Liver (tissue), 3 donors: Measurements from ENCODE around the gene EZH1.

Experiments
- CTCF ChIP-seq: fragments of 150-350 bp; IDR thresholded peaks from 2 replicates; pipeline ENCODE4 v1.5.1; 2017; ENCODE audit warnings: improper control_type of control experiment, low read depth, low read length; ENCODE audit not compliant: missing input control
- EGR1 ChIP-seq, 2 donors: IDR thresholded peaks; 2 replicates each; pipeline ENCODE4 v1.6.1; 2016 to 2018; ENCODE audit warnings: antibody characterized with exemption in 2 of 2, low read depth in 2 of 2
- FOXA1 ChIP-seq: IDR thresholded peaks from 2 replicates; pipeline ENCODE4 v1.6.1; 2016; ENCODE audit warnings: antibody characterized with exemption
- GABPA ChIP-seq, 2 donors: IDR thresholded peaks in 1 of 2; conservative IDR thresholded peaks in 1 of 2; 2 replicates each; pipeline ENCODE4 v1.6.1; 2016; ENCODE audit warnings: antibody characterized with exemption in 2 of 2, mild to moderate bottlenecking in 1 of 2, moderate library complexity in 1 of 2
- JUND ChIP-seq, 2 donors: IDR thresholded peaks; 2 replicates each; pipeline ENCODE4 v1.6.1; 2016; ENCODE audit warnings: antibody characterized with exemption in 2 of 2
- RXRA ChIP-seq, 2 donors: IDR thresholded peaks; 2 replicates each; pipeline ENCODE4 v1.6.1; 2017 to 2018; ENCODE audit warnings: antibody characterized with exemption in 2 of 2, mild to moderate bottlenecking in 1 of 2
- TAF1 ChIP-seq: conservative IDR thresholded peaks from 2 replicates; pipeline ENCODE4 v1.6.1; 2016; ENCODE audit warnings: antibody characterized with exemption, mild to moderate bottlenecking
- YY1 ChIP-seq: IDR thresholded peaks from 2 replicates; pipeline ENCODE4 v1.6.1; 2016; ENCODE audit warnings: antibody characterized with exemption, mild to moderate bottlenecking
- TF ChIP-seq, protein P1 (sequence below): IDR thresholded peaks from 2 replicates; pipeline ENCODE4 v1.6.1; 2016; ENCODE audit warnings: antibody characterized with exemption, mild to moderate bottlenecking
- donor health status: healthy.
- donor health status: healthy.

DNA sequence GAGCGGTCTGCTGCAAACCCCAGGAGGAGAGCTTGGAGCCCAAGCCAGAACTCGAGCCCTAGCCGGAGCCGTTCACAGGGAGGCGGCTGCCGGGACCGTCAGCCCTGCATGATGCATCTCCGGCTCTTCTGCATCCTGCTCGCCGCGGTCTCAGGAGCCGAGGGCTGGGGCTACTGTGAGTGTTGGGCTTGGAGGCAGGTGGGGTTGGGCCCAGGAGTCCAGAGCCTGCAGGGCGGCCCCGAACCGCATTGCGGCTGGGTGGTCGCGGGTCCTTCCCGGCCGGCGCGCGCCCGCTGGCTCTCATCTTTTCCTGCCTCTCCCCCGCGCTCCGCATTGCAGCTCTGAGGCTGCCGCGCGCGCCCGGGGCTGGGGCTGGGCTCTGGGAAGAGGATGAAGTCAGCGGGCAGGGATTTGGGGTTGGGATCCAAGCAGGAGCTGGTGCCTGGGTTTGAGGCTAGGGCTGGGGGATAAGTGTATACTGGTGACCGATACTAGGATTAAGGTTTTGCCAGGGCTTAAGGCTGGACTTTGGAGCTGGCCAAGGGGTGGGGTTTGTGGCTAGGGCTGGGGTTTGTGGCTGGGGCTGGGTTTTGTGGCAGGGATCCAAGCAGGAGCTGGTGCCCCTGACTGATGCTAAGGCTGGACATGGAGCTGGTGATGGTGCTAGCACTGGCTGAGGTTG, 62.0 kb downstream of the EZH1 start:
- TF ChIP-seq CTCF (no peak), RXRA (IDR thresholded peaks at IDR 0.05) (no peak), EGR1 (IDR thresholded peaks at IDR 0.05; ENCODE audit: low read depth in 2 of 2) (no peak), GABPA (IDR thresholded peaks at IDR 0.05 in 1 of 2, conservative IDR thresholded peaks at IDR 0.05 in 1 of 2) (no peak), JUND (IDR thresholded peaks at IDR 0.05) (no peak), TAF1 (no peak), YY1 (no peak), FOXA1 (no peak)
- TF ChIP-seq, protein P1, sequence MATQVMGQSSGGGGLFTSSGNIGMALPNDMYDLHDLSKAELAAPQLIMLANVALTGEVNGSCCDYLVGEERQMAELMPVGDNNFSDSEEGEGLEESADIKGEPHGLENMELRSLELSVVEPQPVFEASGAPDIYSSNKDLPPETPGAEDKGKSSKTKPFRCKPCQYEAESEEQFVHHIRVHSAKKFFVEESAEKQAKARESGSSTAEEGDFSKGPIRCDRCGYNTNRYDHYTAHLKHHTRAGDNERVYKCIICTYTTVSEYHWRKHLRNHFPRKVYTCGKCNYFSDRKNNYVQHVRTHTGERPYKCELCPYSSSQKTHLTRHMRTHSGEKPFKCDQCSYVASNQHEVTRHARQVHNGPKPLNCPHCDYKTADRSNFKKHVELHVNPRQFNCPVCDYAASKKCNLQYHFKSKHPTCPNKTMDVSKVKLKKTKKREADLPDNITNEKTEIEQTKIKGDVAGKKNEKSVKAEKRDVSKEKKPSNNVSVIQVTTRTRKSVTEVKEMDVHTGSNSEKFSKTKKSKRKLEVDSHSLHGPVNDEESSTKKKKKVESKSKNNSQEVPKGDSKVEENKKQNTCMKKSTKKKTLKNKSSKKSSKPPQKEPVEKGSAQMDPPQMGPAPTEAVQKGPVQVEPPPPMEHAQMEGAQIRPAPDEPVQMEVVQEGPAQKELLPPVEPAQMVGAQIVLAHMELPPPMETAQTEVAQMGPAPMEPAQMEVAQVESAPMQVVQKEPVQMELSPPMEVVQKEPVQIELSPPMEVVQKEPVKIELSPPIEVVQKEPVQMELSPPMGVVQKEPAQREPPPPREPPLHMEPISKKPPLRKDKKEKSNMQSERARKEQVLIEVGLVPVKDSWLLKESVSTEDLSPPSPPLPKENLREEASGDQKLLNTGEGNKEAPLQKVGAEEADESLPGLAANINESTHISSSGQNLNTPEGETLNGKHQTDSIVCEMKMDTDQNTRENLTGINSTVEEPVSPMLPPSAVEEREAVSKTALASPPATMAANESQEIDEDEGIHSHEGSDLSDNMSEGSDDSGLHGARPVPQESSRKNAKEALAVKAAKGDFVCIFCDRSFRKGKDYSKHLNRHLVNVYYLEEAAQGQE, result no peak
